DND-41 (cell line): ENCODE results near the gene SENP3.

Experiments used
- EZH2 ChIP-seq: IDR thresholded peaks from 3 replicates; pipeline ENCODE4 v1.6.1; 2012; ENCODE audit warnings: borderline replicate concordance, low read depth, mild to moderate bottlenecking, moderate library complexity, low read length, inconsistent platforms; ENCODE audit not compliant: severe bottlenecking
- TF ChIP-seq, protein P1 (sequence below): IDR thresholded peaks from 2 replicates; pipeline ENCODE4 v1.5.1; 2012; ENCODE audit warnings: borderline replicate concordance, low read length, moderate library complexity, mild to moderate bottlenecking; ENCODE audit not compliant: poor library complexity, severe bottlenecking; ENCODE audit errors: extremely low read depth

DNA sequence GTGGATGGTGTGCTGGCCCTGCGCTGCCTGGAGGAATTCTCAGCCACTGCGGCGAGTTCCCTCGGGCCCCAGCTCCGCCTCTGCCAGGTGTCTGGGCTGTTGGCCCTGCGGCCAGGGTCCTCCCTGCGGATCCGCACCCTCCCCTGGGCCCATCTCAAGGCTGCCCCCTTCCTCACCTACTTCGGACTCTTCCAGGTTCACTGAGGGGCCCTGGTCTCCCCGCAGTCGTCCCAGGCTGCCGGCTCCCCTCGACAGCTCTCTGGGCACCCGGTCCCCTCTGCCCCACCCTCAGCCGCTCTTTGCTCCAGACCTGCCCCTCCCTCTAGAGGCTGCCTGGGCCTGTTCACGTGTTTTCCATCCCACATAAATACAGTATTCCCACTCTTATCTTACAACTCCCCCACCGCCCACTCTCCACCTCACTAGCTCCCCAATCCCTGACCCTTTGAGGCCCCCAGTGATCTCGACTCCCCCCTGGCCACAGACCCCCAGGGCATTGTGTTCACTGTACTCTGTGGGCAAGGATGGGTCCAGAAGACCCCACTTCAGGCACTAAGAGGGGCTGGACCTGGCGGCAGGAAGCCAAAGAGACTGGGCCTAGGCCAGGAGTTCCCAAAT is 4.5 kb upstream of the SENP3 start:
- TF ChIP-seq, protein P1, sequence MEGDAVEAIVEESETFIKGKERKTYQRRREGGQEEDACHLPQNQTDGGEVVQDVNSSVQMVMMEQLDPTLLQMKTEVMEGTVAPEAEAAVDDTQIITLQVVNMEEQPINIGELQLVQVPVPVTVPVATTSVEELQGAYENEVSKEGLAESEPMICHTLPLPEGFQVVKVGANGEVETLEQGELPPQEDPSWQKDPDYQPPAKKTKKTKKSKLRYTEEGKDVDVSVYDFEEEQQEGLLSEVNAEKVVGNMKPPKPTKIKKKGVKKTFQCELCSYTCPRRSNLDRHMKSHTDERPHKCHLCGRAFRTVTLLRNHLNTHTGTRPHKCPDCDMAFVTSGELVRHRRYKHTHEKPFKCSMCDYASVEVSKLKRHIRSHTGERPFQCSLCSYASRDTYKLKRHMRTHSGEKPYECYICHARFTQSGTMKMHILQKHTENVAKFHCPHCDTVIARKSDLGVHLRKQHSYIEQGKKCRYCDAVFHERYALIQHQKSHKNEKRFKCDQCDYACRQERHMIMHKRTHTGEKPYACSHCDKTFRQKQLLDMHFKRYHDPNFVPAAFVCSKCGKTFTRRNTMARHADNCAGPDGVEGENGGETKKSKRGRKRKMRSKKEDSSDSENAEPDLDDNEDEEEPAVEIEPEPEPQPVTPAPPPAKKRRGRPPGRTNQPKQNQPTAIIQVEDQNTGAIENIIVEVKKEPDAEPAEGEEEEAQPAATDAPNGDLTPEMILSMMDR = no peak
- TF ChIP-seq EZH2 = no peak
